HG02943 (cell line): ENCODE measurements around the gene TNFRSF19.

Experiments used
- ATAC-seq: cut with Tn5 transposase; IDR thresholded peaks from one replicate; pipeline ENCODE4 v1.9.1; 2021; ENCODE audit warnings: mild to moderate bottlenecking, low read depth, moderate library complexity; ENCODE audit not compliant: unreplicated experiment

The TNFRSF19 gene

DNA sequence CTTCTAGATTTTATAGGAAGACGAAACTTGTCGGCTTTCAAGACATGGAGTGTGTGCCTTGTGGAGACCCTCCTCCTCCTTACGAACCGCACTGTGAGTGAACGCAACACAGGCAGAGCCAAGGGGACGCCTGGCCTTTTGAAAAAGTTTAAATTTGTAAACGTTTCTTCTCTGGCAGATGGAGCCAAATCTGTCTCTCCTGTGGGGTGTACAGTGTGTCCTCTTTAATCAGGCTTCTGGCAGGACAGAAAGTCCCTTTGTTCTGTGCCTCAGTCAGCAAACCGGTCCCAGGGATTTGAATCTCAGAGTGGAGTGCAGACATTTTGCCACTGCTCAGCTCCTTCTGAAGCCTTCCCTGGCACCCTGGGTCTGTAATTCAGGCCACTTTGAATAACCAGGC, 56.5 kb downstream of the TNFRSF19 start:
- ATAC-seq: no peak

DNA sequence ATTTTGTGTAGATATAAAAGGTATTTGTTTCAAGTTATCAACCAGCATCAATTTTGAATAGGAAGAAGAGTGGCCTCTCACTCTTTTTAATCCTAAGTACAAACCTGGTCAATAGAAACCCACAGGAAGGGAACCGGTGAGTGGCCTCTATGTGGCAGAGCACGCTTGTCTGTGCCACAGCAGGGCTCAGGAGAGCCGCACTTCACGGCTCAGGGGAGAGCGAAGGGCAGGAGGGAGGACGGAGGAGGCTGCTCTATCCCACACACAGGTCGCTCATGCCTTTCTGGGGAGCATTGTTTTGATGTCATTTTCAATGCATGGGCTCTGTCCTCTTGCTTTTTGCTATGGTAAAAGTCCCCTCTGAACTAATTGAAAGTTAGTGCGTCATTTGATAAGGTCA, 57.2 kb downstream of the TNFRSF19 start:
- ATAC-seq: no peak

DNA sequence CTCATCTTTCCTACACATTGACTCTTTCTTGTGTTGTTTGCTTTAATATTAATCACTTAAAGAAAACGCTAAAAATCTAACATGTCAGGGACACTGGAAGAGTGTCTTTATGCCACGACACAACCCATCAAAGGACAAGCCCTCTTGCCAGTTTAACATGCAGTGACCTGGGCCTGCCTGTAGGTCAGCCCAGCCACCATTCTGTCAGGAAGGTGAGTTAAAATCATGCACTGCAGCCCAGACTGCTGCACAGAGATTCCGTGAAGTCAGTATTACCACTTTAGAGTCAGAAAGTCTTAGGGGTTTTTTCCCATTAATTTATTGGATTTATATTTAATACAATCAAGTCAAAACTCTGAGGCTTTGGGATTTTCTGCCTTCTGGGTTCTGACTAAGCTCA, 58.0 kb downstream of the TNFRSF19 start:
- no peak for ATAC-seq

- no peak for ATAC-seq
These were observed 58.8 kb downstream of the TNFRSF19 start for GRCh38 chr13:23628765-23629565.

DNA sequence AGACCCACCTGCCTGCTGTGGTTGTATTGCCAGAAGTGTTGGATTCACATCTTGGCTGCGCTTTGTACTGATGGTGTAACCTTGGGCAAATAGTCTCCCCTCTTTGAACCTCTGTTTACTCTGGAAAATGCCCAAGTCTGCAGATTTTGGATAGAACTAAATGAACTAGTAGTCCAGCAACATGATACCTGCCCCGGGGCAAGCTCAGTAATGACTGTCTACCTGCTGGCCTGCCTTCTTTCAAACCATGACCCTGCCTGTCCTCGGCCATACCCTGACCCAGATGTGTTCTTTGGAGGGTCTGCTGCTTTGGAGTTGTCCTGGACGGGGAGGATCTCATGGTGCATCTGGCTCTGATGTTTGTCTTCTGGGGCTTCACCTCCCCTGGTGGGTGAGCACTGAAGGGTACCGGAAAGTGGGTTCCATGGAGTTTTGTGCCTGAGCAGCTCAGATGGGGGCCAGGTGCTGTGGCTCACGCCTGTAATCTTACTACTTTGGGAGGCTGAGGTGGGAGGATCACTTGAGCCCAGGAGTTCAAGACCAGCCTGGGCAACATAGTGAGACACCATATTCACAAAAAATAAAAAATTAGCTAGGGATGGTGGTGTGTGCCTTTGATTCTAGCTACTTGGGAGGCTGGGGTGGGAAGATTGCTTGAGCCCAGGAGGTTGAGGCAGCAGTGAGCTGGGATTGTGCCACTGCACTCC, 59.5 kb downstream of the TNFRSF19 start:
- ATAC-seq: no peak

DNA sequence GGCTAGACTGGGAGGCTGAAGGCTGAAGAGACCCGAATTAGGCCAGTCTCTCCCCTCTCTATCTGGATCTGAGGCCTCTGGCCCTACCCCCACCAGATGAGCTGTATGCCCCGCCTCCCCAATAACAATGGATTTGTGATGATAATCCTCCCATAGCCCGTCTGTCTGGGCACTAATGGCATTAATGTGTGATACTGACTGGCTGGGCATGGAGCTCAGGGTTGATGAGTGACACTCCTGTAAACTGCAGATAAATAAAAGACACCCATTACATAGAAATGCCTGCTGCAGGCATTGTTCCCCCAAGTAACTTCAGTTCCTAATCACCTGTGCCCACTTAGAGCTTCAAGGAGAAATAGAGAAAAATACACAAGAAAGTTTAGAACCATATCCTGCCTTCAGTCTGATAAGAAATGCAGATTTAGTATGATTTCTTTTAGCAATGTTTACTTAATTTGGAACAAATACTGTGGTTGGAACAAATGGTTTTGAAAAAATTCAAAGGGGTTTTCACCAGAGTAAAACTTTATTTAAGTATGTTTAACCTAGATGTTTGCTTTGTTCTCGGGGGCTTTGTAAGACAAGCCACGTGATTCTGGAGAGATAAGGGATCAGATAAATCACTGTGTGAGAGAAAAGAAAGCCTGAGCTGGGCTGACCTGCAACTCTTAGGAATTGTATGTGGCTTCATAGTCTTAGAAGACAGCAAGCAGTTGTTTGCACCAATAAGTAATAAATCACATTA, 60.3 kb downstream of the TNFRSF19 start:
- ATAC-seq: no peak

DNA sequence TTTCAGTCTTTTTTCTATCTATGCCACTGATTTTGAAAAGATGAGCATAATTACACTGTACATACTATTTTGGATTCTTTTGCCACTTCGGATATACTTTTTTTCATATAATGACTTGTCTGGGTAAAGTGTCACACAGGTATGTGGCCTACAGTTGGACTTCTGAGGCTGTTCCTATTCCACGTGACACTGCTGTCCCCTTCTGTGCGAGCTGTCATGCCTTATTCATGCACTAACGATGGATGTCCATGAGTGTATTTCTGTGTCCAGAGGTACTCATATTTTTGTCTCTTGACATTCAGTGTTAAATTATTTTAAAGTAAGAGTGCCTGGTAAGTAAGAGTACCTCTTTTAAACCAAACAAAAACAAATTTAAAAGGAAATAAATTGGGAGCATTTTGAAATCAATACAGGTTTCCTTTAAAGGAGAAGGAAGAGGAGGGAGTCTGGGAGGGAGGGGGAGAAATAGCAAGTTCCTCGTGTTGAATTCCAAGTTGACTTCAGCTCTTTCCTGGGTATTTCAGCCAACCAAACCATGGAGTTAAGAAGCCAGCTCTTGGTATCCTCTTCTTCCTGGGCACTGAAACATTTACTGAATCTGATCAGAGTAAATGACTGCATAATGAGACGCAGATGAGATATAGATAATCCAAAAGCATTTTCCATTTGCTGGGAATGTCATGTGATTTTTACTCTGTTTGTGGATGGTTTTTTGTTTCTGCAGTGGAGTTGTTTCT, 61.3 kb downstream of the TNFRSF19 start:
- ATAC-seq: no peak

- no peak for ATAC-seq
These were observed 61.9 kb downstream of the TNFRSF19 start for GRCh38 chr13:23632048-23632582.

- ATAC-seq: no peak
These were observed 62.5 kb downstream of the TNFRSF19 start for GRCh38 chr13:23632741-23633140.

DNA sequence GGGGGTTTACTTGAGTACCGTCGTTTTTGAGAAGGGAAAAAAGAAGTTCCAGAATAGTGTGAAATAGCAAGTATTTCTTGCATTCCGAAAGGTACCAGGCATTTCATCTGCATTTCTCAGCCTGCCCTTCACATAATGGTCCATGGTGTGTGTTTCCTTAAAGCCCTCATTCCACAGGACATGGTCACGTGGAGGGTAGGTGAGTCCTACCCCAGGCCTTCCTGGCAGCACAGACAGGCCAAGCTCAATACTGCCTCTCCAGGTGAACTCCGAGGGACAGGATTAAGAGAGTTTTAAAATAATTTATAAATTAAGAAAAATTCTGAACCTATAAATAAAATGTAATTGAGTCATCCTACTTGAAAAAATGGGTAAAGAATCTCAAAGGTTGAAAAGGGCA, 64.7 kb downstream of the TNFRSF19 start:
- no peak for ATAC-seq

- no peak for ATAC-seq
These were observed 66.1 kb downstream of the TNFRSF19 start for GRCh38 chr13:23636360-23636759.

DNA sequence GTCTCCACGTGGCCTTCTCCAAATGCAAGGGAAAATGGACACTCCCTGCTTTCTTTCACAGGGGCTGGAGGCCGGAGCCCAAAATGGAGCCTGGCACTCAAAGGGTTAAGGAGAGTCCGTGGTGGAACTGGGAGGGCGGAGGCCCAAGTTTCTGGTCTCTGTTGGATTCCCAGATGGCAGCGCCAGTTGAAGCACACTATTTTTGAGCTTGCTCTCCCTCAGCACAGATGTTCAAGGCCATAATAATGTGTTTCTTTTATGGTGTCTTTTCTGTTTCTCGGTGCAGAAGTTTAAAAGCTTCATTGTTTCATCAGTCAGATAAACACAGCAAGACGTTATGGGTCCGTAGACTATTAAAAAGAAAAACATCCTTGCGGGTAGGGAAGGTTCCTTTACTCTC, 67.6 kb downstream of the TNFRSF19 start:
- ATAC-seq: no peak

- ATAC-seq: no peak
These were observed 69.5 kb downstream of the TNFRSF19 start for GRCh38 chr13:23639674-23640073.

- ATAC-seq: no peak
These were observed 71.9 kb downstream of the TNFRSF19 start for GRCh38 chr13:23642110-23642509.

DNA sequence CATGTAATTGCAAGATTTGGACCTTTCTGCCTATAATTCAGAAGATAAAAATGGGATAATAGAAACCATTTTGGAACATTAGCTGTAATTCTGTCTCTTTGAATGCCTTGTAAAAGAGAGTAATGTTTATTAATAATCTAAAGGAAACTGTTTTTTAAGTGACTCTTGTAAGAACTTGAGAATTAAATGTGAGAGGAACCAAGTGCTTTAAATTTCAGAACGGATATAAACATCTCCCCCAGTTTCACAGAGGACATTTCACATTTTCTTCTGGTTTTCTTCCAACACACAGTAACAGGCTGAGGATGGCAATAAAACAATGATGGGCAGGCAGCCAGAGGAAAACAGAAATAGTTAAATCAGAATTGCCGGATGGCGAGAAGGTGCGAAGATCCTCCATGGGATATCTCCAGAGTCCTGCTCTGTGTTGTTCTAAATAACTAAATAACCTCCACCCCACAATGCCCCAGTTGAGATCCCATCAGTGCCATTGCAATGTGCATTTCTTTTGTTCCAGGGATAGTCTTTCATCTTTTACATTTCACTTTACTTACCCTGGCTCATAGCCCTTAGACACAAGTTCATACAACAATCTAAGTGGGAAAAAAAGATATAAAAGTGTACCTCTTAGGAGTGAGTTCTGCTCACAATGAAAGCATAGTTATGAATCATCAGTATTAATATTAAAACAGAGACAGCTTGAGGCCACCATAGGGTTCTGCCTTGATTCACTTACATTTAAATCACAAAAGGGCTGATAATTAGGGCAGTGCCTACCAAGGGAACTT, 73.3 kb downstream of the TNFRSF19 start:
- no peak for ATAC-seq

- ATAC-seq: no peak
These were observed 73.9 kb downstream of the TNFRSF19 start for GRCh38 chr13:23644126-23644419.

GRCh38 chr13:23644527-23645138, 74.4 kb downstream of the TNFRSF19 start:
- no peak for ATAC-seq

GRCh38 chr13:23645851-23646250, 75.6 kb downstream of the TNFRSF19 start:
- no peak for ATAC-seq

GRCh38 chr13:23651439-23651838, 81.2 kb downstream of the TNFRSF19 start:
- ATAC-seq: no peak
